GM12878 (cell line): ENCODE data around the gene URI1. TPM values are rescaled to one million over a fixed set of nuclear protein-coding genes. Genes with fewer than 3 reads are reported as not detected.

Source experiments
- ATAC-seq: fragments of 200-7000 bp; cut with Tn5 transposase; 3 replicates; pipeline ENCODE4 v1.9.1; 2020; ENCODE audit warnings: mild to moderate bottlenecking, moderate library complexity
- BruUV-seq: library from RNA; stranded (reverse); fragments of 400-500 nt; replicated peaks from 2 replicates; lab custom pipeline; 2021; lab: Mats Ljungman, UMichigan
- CTCF ChIA-PET: fragments of 300-600 bp; sonication (Branson Sonifier 250); formaldehyde crosslinking; extraction: SDS; loops from one replicate; lab custom pipeline; 2021; ENCODE audit warnings: inconsistent platforms; lab: Yijun Ruan, JAX
- POLR2A ChIA-PET: fragments of 350-600 bp; formaldehyde crosslinking; extraction: SDS; loops from one replicate; lab custom pipeline; 2021; ENCODE audit warnings: inconsistent platforms; lab: Charles Lee
- RAD21 ChIA-PET: fragments of 300-600 bp; sonication (Branson Sonifier 250); formaldehyde crosslinking; loops from one replicate; lab custom pipeline; 2023; ENCODE audit warnings: antibody characterized with exemption; ENCODE audit not compliant: unreplicated experiment; lab: Charles Lee
- SMC1A ChIA-PET: fragments of 300-600 bp; sonication (Branson Sonifier 250); formaldehyde crosslinking; loops from one replicate; lab custom pipeline; 2023; ENCODE audit not compliant: unreplicated experiment, uncharacterized antibody; lab: Charles Lee
- DNase-seq: peaks from one replicate; pipeline ENCODE4 v3.0.0-alpha.2; 2011; ENCODE audit warnings: low read depth, low spot score
- FAIRE-seq: peaks from 3 replicates; lab custom pipeline; 2011; peaks lifted over from hg19 to GRCh38; lab: Jason Lieb, UNC
- H2AFZ ChIP-seq: 2 replicates; pipeline ENCODE4 v1.6.0; 2011; ENCODE audit warnings: low read depth, low read length, control low read depth; ENCODE audit not compliant: control insufficient read depth
- H3K27ac ChIP-seq: 2 replicates; pipeline ENCODE4 v1.5.1; 2011; ENCODE audit warnings: control low read depth; ENCODE audit not compliant: control insufficient read depth, insufficient read depth
- H3K27me3 ChIP-seq, 2 experiments: replicated peaks in 1 of 2; 2 replicates each; pipeline versions ENCODE4 v1.6.0 to v1.6.1; 2011; ENCODE audit warnings: low read length in 1 of 2; ENCODE audit not compliant: control insufficient read depth in 2 of 2, insufficient read depth in 2 of 2
- H3K36me3 ChIP-seq, 2 experiments: 2 replicates each; pipeline ENCODE4 v1.5.1; 2011; ENCODE audit warnings: low read length in 1 of 2; ENCODE audit not compliant: control insufficient read depth in 2 of 2, insufficient read depth in 2 of 2
- H3K4me1 ChIP-seq: 2 replicates; pipeline ENCODE4 v1.6.1; 2011; ENCODE audit warnings: mild to moderate bottlenecking, low read length, moderate library complexity, mixed read lengths; ENCODE audit not compliant: control insufficient read depth, insufficient read depth
- H3K4me2 ChIP-seq: 2 replicates; pipeline ENCODE4 v1.6.0; 2011; ENCODE audit warnings: control low read depth; ENCODE audit not compliant: control insufficient read depth, insufficient read depth
- H3K4me3 ChIP-seq: fragments of 200-600 bp; sonication (generic); 2 replicates; pipeline ENCODE4 v1.5.1; 2016
- H3K79me2 ChIP-seq: 2 replicates; pipeline ENCODE4 v1.6.0; 2011; ENCODE audit warnings: low read length; ENCODE audit not compliant: control insufficient read depth, insufficient read depth
- H3K9ac ChIP-seq: 2 replicates; pipeline ENCODE4 v1.8.0; 2011; ENCODE audit warnings: low read length, control low read depth, mixed read lengths; ENCODE audit not compliant: control insufficient read depth, insufficient read depth
- H3K9me3 ChIP-seq: replicated peaks from 3 replicates; pipeline ENCODE4 v1.5.1; 2011; ENCODE audit warnings: mild to moderate bottlenecking, low read length; ENCODE audit not compliant: control insufficient read depth, insufficient read depth
- H4K20me1 ChIP-seq: 2 replicates; pipeline ENCODE4 v1.6.0; 2011; ENCODE audit not compliant: control insufficient read depth, insufficient read depth
- EED ChIP-seq: sonication (generic); IDR thresholded peaks from 2 replicates; pipeline ENCODE4 v1.6.1; 2016; ENCODE audit warnings: antibody characterized with exemption, low read depth
- FOXM1 ChIP-seq: IDR thresholded peaks from 2 replicates; pipeline ENCODE4 v1.6.1; 2012; ENCODE audit warnings: low read depth, mild to moderate bottlenecking, inconsistent platforms, low read length, moderate library complexity
- IKZF2 ChIP-seq, 2 experiments: fragments of 450-650 bp; IDR thresholded peaks; 2 replicates each; pipeline ENCODE4 v1.6.1; 2017; ENCODE audit warnings: mild to moderate bottlenecking in 2 of 2, moderate library complexity in 2 of 2
- KLF5 ChIP-seq: fragments of 450-650 bp; IDR thresholded peaks from 2 replicates; pipeline ENCODE4 v1.6.1; 2014; ENCODE audit warnings: mild to moderate bottlenecking; ENCODE audit not compliant: partially characterized antibody
- MEF2B ChIP-seq: fragments of 450-650 bp; IDR thresholded peaks from 2 replicates; pipeline ENCODE4 v1.6.1; 2018; ENCODE audit warnings: mild to moderate bottlenecking, moderate library complexity; ENCODE audit not compliant: partially characterized antibody, poor library complexity, severe bottlenecking
- NBN ChIP-seq: fragments of 450-650 bp; IDR thresholded peaks from 2 replicates; pipeline ENCODE4 v1.6.1; 2016
- RUNX3 ChIP-seq: IDR thresholded peaks from 2 replicates; pipeline ENCODE4 v1.6.1; 2012; ENCODE audit warnings: low read length, inconsistent platforms
- YBX1 ChIP-seq: fragments of 450-650 bp; IDR thresholded peaks from 2 replicates; pipeline ENCODE4 v1.6.1; 2016; ENCODE audit warnings: antibody characterized with exemption
- ZNF207 ChIP-seq: fragments of 450-650 bp; IDR thresholded peaks from 2 replicates; pipeline ENCODE4 v1.6.1; 2014; ENCODE audit warnings: antibody characterized with exemption, mild to moderate bottlenecking, borderline replicate concordance
- WGBS: methylation state at CpG from one replicate; pipeline ENCODE4 v1.1.6; 2016; ENCODE audit warnings: low lambda C conversion rate; ENCODE audit not compliant: insufficient replicate concordance, insufficient coverage; ENCODE audit errors: missing lambda C conversion rate; 5-methylcytosine and 5-hydroxymethylcytosine counted together
- in situ Hi-C: fragments of 300-500 bp; cut with MboI; formaldehyde crosslinking; loops from 9 replicates; pipeline ENCODE4 v1.14.3; 2018; ENCODE audit warnings: mixed read lengths
- intact Hi-C: fragments of 100-400 bp; cut with micrococcal nuclease; formaldehyde crosslinking; loops from one replicate; pipeline ENCODE4 v1.14.2; 2022; ENCODE audit not compliant: unreplicated experiment
- polyA plus RNA-seq, 11 experiments: library from polyadenylated mRNA; depleted of rRNA in 4 of 11; unstranded in 6 of 11; stranded (reverse) in 5 of 11; fragments of >200 nt; fragmentation: Nextera tagmentation in 4 of 11; fragmentation: Illumina TruSeq in 1 of 11; extraction: Ambion mirVana in 4 of 11; extraction: Trizol in 1 of 11; gene quantifications; 1 replicate in 1 of 11; 2 replicates in 10 of 11; pipeline versions ENCODE4 v1.2.1 to v1.2.3, GENCODE V29; 2011 to 2016; ENCODE audit warnings: inconsistent platforms in 2 of 11, missing spikeins in 2 of 11, low read depth in 1 of 11
- total RNA-seq, 4 experiments: library from RNA; depleted of rRNA in 3 of 4; stranded (reverse); fragments of >200 nt in 3 of 4; fragmentation: Illumina TruSeq in 1 of 4; extraction: Trizol in 1 of 4; gene quantifications; 2 replicates each; pipeline versions ENCODE4 v1.2.1 to v1.2.3, GENCODE V29; 2013 to 2021
- TF ChIP-seq, protein P1 (sequence below): IDR thresholded peaks from 2 replicates; pipeline ENCODE4 v1.6.1; 2011; ENCODE audit warnings: borderline replicate concordance, low read depth, mild to moderate bottlenecking, moderate library complexity, mixed read lengths, low read length; ENCODE audit not compliant: insufficient read depth; ENCODE audit errors: extremely low read length

The URI1 gene
- total and polyA plus RNA-seq, 10 of the 15 experiments (the other 5 are each of a cell fraction or from before 2014, with no cell fraction given) = 15.2 to 94.2 (median 47.9) TPM

DNA sequence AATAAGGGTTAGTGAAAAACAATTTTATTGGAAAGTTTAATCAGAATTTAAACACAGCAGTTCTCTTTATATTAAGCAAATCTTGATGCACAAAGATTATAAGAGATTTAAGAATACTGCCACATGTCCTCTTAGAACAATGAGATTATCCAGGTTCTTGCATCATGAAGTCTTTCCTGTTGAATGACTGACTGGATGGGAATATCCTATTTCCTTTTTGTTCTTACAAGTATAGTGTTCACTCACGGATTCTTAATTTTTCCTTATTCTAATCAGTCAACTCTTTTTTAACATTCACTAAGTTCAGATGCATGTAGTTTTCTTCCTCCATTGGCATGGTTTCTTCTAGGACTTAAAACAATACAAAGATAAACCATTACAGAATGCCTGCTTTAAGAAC lies 10.1 kb downstream of the URI1 start:
- no peak overlapping the region for H3K4me2 ChIP-seq
- DNase-seq (no peak), FAIRE-seq (no peak), ATAC-seq (no peak)
- no peaks in the 10 kb centered on the region for H4K20me1 ChIP-seq
- peaks cover 72% of the 10 kb centered on the region for H3K79me2 ChIP-seq
- ChIA-PET CTCF (no interaction called here), POLR2A (no interaction called here), RAD21 (no interaction called here), SMC1A (no interaction called here)
- WGBS = 96% methylated on average over 1 of the region's 1 CpG
- intact Hi-C loops (no loop called here), in situ Hi-C loops (no loop called here)
- no peak overlapping the region for H3K27ac ChIP-seq
- no peak overlapping the region for H3K4me3 ChIP-seq
- H3K4me1 ChIP-seq = peaks cover 11% of the 10 kb centered on the region; the same call in 1 of the 2 replicates
- H2AFZ ChIP-seq = no peak overlapping the region
- H3K27me3 ChIP-seq = no peaks in the 10 kb centered on the region
- TF ChIP-seq IKZF2 (IDR thresholded peaks at IDR 0.05) = no peak
- TF ChIP-seq, protein P1, sequence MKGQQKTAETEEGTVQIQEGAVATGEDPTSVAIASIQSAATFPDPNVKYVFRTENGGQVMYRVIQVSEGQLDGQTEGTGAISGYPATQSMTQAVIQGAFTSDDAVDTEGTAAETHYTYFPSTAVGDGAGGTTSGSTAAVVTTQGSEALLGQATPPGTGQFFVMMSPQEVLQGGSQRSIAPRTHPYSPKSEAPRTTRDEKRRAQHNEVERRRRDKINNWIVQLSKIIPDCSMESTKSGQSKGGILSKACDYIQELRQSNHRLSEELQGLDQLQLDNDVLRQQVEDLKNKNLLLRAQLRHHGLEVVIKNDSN = no peak
- TF ChIP-seq RUNX3 = no peak
- TF ChIP-seq FOXM1 = no peak
- no peak for TF ChIP-seq ZNF207
- no peak for TF ChIP-seq EED
- no peak for TF ChIP-seq NBN
- TF ChIP-seq MEF2B = no peak
- no peak for TF ChIP-seq YBX1
- TF ChIP-seq KLF5 = no peak
- BruUV-seq = no TSS peak
- H3K36me3 ChIP-seq = peaks cover 0 to 2% of the 10 kb centered on the region in 2 experiments; a peak in 2 of 4 replicates
- H3K9me3 ChIP-seq = peaks cover 3% of the 10 kb centered on the region
- H3K9ac ChIP-seq = no peak overlapping the region
